HG03103 (cell line): ENCODE results near the gene ADGRA3.

Source experiments
- ATAC-seq: cut with Tn5 transposase; IDR thresholded peaks from one replicate; pipeline ENCODE4 v1.9.1; 2021; ENCODE audit warnings: low read depth; ENCODE audit not compliant: unreplicated experiment

ADGRA3 gene

GRCh38 chr4:22454955-22455354, 60.9 kb downstream of the ADGRA3 start:
- no peak for ATAC-seq

- no peak for ATAC-seq
Observed at GRCh38 chr4:22454216-22454838, 61.5 kb downstream of the ADGRA3 start.

GRCh38 chr4:22444813-22445212, 71.1 kb downstream of the ADGRA3 start:
- no peak for ATAC-seq

- no peak for ATAC-seq
Observed at GRCh38 chr4:22442956-22443355, 72.9 kb downstream of the ADGRA3 start.

- no peak for ATAC-seq
Observed at GRCh38 chr4:22440999-22441398, 74.9 kb downstream of the ADGRA3 start.

- no peak for ATAC-seq
Observed at GRCh38 chr4:22439947-22440346, 75.9 kb downstream of the ADGRA3 start.

- no peak for ATAC-seq
Observed at GRCh38 chr4:22435652-22436051, 80.2 kb downstream of the ADGRA3 start.

GRCh38 chr4:22434895-22435294, 81.0 kb downstream of the ADGRA3 start:
- no peak for ATAC-seq

GRCh38 chr4:22430626-22431025, 85.2 kb downstream of the ADGRA3 start:
- ATAC-seq = no peak

GRCh38 chr4:22428441-22428840, 87.4 kb downstream of the ADGRA3 start:
- no peak for ATAC-seq

- no peak for ATAC-seq
Observed at GRCh38 chr4:22427675-22428074, 88.2 kb downstream of the ADGRA3 start.

- ATAC-seq = no peak
Observed at GRCh38 chr4:22420291-22420690, 95.6 kb downstream of the ADGRA3 start.

GRCh38 chr4:22417408-22417807, 98.5 kb downstream of the ADGRA3 start:
- ATAC-seq = no peak

GRCh38 chr4:22416403-22416802, 99.5 kb downstream of the ADGRA3 start:
- no peak for ATAC-seq

GRCh38 chr4:22414833-22415232, 101.0 kb downstream of the ADGRA3 start:
- no peak for ATAC-seq

GRCh38 chr4:22413471-22413870, 102.4 kb downstream of the ADGRA3 start:
- no peak for ATAC-seq

GRCh38 chr4:22412013-22412412, 103.9 kb downstream of the ADGRA3 start:
- ATAC-seq = no peak

- ATAC-seq = no peak
Observed at GRCh38 chr4:22410645-22411247, 105.1 kb downstream of the ADGRA3 start.

GRCh38 chr4:22408474-22408873, 107.4 kb downstream of the ADGRA3 start:
- ATAC-seq = no peak

GRCh38 chr4:22407361-22407760, 108.5 kb downstream of the ADGRA3 start:
- no peak for ATAC-seq

GRCh38 chr4:22398671-22399070, 117.2 kb downstream of the ADGRA3 start:
- ATAC-seq = no peak

GRCh38 chr4:22391551-22391950, 124.3 kb downstream of the ADGRA3 start:
- no peak for ATAC-seq
